ENCODE results near the gene ADGRL3. TPM values are rescaled to one million over a fixed set of nuclear protein-coding genes. Genes with fewer than 3 reads are reported as not detected.

The ADGRL3 gene
- polyA plus RNA-seq, 1 experiment: 0.35 TPM

DNA sequence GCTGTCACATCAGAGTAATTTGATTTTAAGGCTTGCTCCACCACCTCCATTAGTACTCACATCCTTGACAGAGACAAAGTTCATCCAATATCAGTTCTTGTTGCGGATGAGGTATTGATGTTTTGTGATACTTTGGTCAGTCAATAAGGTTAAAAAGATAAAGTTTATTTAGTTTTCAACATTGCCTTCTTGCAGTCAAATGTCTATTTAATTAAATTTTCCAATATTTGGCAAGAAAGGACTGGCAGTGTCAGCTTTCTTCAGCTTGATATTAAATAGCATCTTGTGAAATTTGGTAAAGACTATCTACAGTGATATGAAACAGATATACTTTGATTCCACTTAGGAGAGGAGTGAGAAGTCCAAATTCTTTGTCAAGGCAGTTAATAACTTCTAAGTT lies 493.4 kb downstream of the ADGRL3 start:
- Histone ChIP-seq H3K27ac (ENCODE audit: low read depth, low read length) (no peak overlapping the region), H3K4me3 (ENCODE audit: low read depth, low read length) (no peak overlapping the region), H3K27me3 (ENCODE audit: control insufficient read depth, insufficient read depth, low read length) (no peaks in the 10 kb centered on the region), H3K9me3 (ENCODE audit: control insufficient read depth, insufficient read depth, low read length) (no peaks in the 10 kb centered on the region)
- POLR2A ChIA-PET: no interaction called here
- CTCF ChIA-PET: no interaction called here
- no peak for DNase-seq (ENCODE audit: low read depth, low spot score)
- TF ChIP-seq CTCF (IDR thresholded peaks at IDR 0.05; ENCODE audit: low read depth, low read length): no peak

DNA sequence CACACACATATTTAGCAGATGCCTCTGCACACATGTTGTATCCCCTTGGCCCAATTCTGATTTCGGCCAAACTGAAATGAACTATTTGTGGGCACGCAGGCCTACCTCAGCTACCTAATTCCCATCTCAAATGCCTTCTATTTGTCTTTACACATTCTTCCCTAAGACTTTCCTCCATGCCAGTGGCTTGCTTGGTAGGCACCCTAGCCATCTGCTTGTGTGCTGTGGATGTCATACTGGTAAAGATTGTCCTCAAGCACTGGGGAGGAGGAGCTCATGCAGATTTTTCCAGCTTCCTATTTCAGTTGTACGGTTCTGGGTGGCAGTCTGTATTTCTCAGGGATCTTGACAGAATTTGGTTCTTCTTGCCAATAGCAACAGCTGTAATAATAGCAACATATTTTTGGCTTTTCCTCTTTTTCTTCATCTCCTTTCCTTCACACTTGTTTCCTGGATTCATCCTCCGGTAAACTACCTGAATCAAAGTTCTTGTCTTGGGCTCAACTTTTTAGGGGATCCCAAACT lies 514.3 kb downstream of the ADGRL3 start:
- POLR2A ChIA-PET: no interaction called here
- DNase-seq (ENCODE audit: low read depth, low spot score): no peak
- no peaks in the 10 kb centered on the region for H3K9me3 ChIP-seq (ENCODE audit: control insufficient read depth, insufficient read depth, low read length)
- TF ChIP-seq CTCF (IDR thresholded peaks at IDR 0.05; ENCODE audit: low read depth, low read length): no peak
- CTCF ChIA-PET: no interaction called here
- no peak overlapping the region for H3K27ac ChIP-seq (ENCODE audit: low read depth, low read length)
- H3K4me3 ChIP-seq (ENCODE audit: low read depth, low read length): no peak overlapping the region
- no peaks in the 10 kb centered on the region for H3K27me3 ChIP-seq (ENCODE audit: control insufficient read depth, insufficient read depth, low read length)

- ChIA-PET CTCF (interaction anchor here (0.7 kb wide), 1 partner anchor 499 kb away, joined by 5 read pairs; no protein-coding TSS in a partner anchor), POLR2A (no interaction called here)
- Histone ChIP-seq H3K4me3 (ENCODE audit: low read depth, low read length) (no peak overlapping the region), H3K27me3 (ENCODE audit: control insufficient read depth, insufficient read depth, low read length) (no peaks in the 10 kb centered on the region), H3K9me3 (ENCODE audit: control insufficient read depth, insufficient read depth, low read length) (no peaks in the 10 kb centered on the region), H3K27ac (ENCODE audit: low read depth, low read length) (no peak overlapping the region)
- no peak for TF ChIP-seq CTCF (IDR thresholded peaks at IDR 0.05; ENCODE audit: low read depth, low read length)
- no peak for DNase-seq (ENCODE audit: low read depth, low spot score)
Observed at GRCh38 chr4:61716426-61716825, 516.3 kb downstream of the ADGRL3 start.

DNA sequence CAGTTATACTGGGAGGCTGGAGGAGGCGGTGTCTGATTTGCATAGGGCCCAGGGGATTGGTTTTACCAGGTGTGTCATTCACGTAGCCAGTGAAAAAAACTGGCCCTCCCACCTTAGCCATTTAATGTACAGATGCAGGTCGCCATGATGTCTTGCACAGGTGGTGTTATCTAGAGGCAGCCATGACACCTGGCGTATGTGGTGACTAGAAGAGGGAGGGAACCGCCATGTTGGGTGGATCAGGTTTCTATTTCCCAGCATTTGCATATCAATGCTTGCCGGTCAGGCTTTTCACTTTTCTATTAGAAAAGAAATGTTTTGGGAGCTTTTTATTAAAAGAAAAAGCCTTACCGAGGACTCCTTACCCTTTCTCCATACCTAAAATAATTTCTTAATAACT lies 523.4 kb downstream of the ADGRL3 start:
- no peak overlapping the region for H3K4me3 ChIP-seq (ENCODE audit: low read depth, low read length)
- no peaks in the 10 kb centered on the region for H3K9me3 ChIP-seq (ENCODE audit: control insufficient read depth, insufficient read depth, low read length)
- no peak for TF ChIP-seq CTCF (IDR thresholded peaks at IDR 0.05; ENCODE audit: low read depth, low read length)
- H3K27me3 ChIP-seq (ENCODE audit: control insufficient read depth, insufficient read depth, low read length): no peaks in the 10 kb centered on the region
- POLR2A ChIA-PET: no interaction called here
- no peak overlapping the region for H3K27ac ChIP-seq (ENCODE audit: low read depth, low read length)
- DNase-seq (ENCODE audit: low read depth, low spot score): no peak
- CTCF ChIA-PET: no interaction called here

- no peak for DNase-seq (ENCODE audit: low read depth, low spot score)
- CTCF ChIA-PET: no interaction called here
- H3K9me3 ChIP-seq (ENCODE audit: control insufficient read depth, insufficient read depth, low read length): no peaks in the 10 kb centered on the region
Observed at GRCh38 chr4:61727286-61727685, 527.2 kb downstream of the ADGRL3 start.

More at GRCh38 chr4:61727286-61727685, 527.2 kb downstream of the ADGRL3 start:
- POLR2A ChIA-PET: no interaction called here
- no peak overlapping the region for H3K27ac ChIP-seq (ENCODE audit: low read depth, low read length)
- no peaks in the 10 kb centered on the region for H3K27me3 ChIP-seq (ENCODE audit: control insufficient read depth, insufficient read depth, low read length)
- TF ChIP-seq CTCF (IDR thresholded peaks at IDR 0.05; ENCODE audit: low read depth, low read length): no peak
- H3K4me3 ChIP-seq (ENCODE audit: low read depth, low read length): no peak overlapping the region
